ENCODE results near the gene ACOT11. TPM values are rescaled to one million over a fixed set of nuclear protein-coding genes. Genes with fewer than 3 reads are reported as not detected.

ACOT11 gene
- polyA plus RNA-seq, 1 experiment = 2.4 TPM

GRCh38 chr1:54596756-54597155, 48.7 kb downstream of the ACOT11 start:
- POLR2A ChIA-PET = no interaction called here
- CTCF ChIA-PET = no interaction called here
- DNase-seq (ENCODE audit: low read depth) = no peak
- H3K36me3 ChIP-seq (ENCODE audit: control insufficient read depth, insufficient read depth, low read length) = no peaks in the 10 kb centered on the region
- no peak overlapping the region for H3K4me3 ChIP-seq (ENCODE audit: low read depth, low read length)
- no peaks in the 10 kb centered on the region for H3K27me3 ChIP-seq (ENCODE audit: control insufficient read depth, insufficient read depth, low read length)
- no peak for TF ChIP-seq CTCF (IDR thresholded peaks at IDR 0.05; ENCODE audit: insufficient read depth, low read depth, low read length)

DNA sequence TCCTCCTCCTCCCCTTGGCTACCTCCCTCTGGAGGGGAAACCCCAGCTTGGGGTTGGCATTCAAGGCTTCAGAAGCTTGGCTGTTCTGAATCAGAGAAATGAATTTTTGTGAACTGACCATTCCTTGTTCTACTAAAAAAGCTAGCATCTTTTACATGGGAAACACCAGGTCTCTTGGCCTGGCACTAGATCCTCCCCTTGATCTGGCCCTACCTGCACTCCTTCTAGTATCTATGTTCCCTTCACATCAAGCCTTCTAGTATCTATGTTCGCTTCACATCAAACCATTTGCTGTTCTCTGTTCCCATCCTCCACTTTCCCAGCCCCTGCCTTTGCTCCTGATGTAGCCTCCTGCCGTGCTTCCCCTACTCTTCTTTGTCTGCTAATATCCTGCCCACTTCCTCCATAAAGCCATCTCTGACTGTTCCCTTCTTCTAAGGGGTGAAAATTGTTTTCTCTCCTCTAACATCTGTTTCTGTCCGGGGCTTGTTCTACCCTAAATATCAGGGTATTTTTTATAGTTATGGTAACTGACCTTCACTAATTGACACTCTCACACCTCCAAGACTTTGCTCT, 49.5 kb downstream of the ACOT11 start:
- Histone ChIP-seq H3K4me3 (ENCODE audit: low read depth, low read length) (no peak overlapping the region), H3K27me3 (ENCODE audit: control insufficient read depth, insufficient read depth, low read length) (no peaks in the 10 kb centered on the region), H3K36me3 (ENCODE audit: control insufficient read depth, insufficient read depth, low read length) (no peaks in the 10 kb centered on the region)
- TF ChIP-seq CTCF (IDR thresholded peaks at IDR 0.05; ENCODE audit: insufficient read depth, low read depth, low read length) = no peak
- CTCF ChIA-PET = no interaction called here
- no peak for DNase-seq (ENCODE audit: low read depth)
- POLR2A ChIA-PET = no interaction called here

GRCh38 chr1:54599211-54599823, 51.3 kb downstream of the ACOT11 start:
- TF ChIP-seq CTCF (IDR thresholded peaks at IDR 0.05; ENCODE audit: insufficient read depth, low read depth, low read length) = no peak
- Histone ChIP-seq H3K27me3 (ENCODE audit: control insufficient read depth, insufficient read depth, low read length) (no peaks in the 10 kb centered on the region), H3K4me3 (ENCODE audit: low read depth, low read length) (no peak overlapping the region), H3K36me3 (ENCODE audit: control insufficient read depth, insufficient read depth, low read length) (no peaks in the 10 kb centered on the region)
- DNase-seq (ENCODE audit: low read depth) = no peak
- ChIA-PET POLR2A (no interaction called here), CTCF (no interaction called here)

- H3K36me3 ChIP-seq (ENCODE audit: control insufficient read depth, insufficient read depth, low read length) = no peaks in the 10 kb centered on the region
- TF ChIP-seq CTCF (IDR thresholded peaks at IDR 0.05; ENCODE audit: insufficient read depth, low read depth, low read length) = no peak
- H3K4me3 ChIP-seq (ENCODE audit: low read depth, low read length) = no peak overlapping the region
- no peak for DNase-seq (ENCODE audit: low read depth)
- H3K27me3 ChIP-seq (ENCODE audit: control insufficient read depth, insufficient read depth, low read length) = no peaks in the 10 kb centered on the region
- POLR2A ChIA-PET = no interaction called here
- CTCF ChIA-PET = no interaction called here
Observed at GRCh38 chr1:54600947-54601721, 53.1 kb downstream of the ACOT11 start.

DNA sequence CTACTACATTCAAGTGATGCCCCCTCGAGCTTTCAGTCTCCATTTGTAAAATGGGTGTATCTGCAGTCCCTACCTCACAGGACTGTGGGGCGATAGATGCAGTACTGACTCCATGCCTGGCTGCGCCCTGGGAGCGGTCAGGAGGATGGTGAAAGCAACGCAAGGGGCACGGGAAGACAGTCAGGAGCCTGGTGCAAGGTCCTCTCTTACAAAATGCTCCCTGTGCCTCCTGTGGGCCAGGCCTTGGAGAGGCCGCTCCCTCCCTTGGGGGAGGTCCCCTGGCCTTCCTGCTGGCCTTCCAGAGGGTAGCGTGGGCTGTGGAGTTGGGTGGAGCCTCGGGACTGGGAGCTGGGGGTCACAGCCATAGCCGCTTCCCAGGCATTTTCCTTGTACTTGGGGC, 53.7 kb downstream of the ACOT11 start:
- CTCF ChIA-PET = no interaction called here
- DNase-seq (ENCODE audit: low read depth) = no peak
- Histone ChIP-seq H3K27me3 (ENCODE audit: control insufficient read depth, insufficient read depth, low read length) (no peaks in the 10 kb centered on the region), H3K36me3 (ENCODE audit: control insufficient read depth, insufficient read depth, low read length) (no peaks in the 10 kb centered on the region), H3K4me3 (ENCODE audit: low read depth, low read length) (no peak overlapping the region)
- POLR2A ChIA-PET = no interaction called here
- TF ChIP-seq CTCF (IDR thresholded peaks at IDR 0.05; ENCODE audit: insufficient read depth, low read depth, low read length) = no peak

Measured in BJ (cell line).